ENCODE measurements around the gene ERGIC3. TPM values are rescaled to one million over a fixed set of nuclear protein-coding genes. Genes with fewer than 3 reads are reported as not detected.

The ERGIC3 gene
- polyA plus RNA-seq, 1 donor (not counting 4 experiments of a cell fraction or from before 2014, with no cell fraction given), result 201 TPM

- no peak for FAIRE-seq
- H3K9me3 ChIP-seq (ENCODE audit: control insufficient read depth, low read depth, low read length), result no peaks in the 10 kb centered on the region
- no peaks in the 10 kb centered on the region for H3K4me1 ChIP-seq (ENCODE audit: control insufficient read depth, extremely low read depth, insufficient read depth, low read length)
- no peak for DNase-seq (ENCODE audit: low read depth, low spot score)
- H3K4me3 ChIP-seq (ENCODE audit: control insufficient read depth in 2 of 3, extremely low read depth in 1 of 3, insufficient read depth in 2 of 3, low read depth in 1 of 3, low read length in 3 of 3), result no peak overlapping the region
- no peak overlapping the region for H3K4me2 ChIP-seq (ENCODE audit: control insufficient read depth, extremely low read depth, insufficient read depth, low read depth, low read length)
- H3K36me3 ChIP-seq (ENCODE audit: control insufficient read depth in 2 of 2, extremely low read depth in 1 of 2, insufficient read depth in 2 of 2, low read length in 2 of 2), result peaks cover 9 to 29% of the 10 kb centered on the region in 2 experiments
- dilution Hi-C loops (cut with MboI; ENCODE audit: extremely low pct_ligation_motif_present, low sequenced_read_pairs), result no loop called here
- no peaks in the 10 kb centered on the region for H3K9me1 ChIP-seq (ENCODE audit: control insufficient read depth, extremely low read depth, insufficient read depth, low read length)
- no peak for TF ChIP-seq EZH2 (IDR thresholded peaks at IDR 0.05; ENCODE audit: low read length)
- TF ChIP-seq, protein P1, sequence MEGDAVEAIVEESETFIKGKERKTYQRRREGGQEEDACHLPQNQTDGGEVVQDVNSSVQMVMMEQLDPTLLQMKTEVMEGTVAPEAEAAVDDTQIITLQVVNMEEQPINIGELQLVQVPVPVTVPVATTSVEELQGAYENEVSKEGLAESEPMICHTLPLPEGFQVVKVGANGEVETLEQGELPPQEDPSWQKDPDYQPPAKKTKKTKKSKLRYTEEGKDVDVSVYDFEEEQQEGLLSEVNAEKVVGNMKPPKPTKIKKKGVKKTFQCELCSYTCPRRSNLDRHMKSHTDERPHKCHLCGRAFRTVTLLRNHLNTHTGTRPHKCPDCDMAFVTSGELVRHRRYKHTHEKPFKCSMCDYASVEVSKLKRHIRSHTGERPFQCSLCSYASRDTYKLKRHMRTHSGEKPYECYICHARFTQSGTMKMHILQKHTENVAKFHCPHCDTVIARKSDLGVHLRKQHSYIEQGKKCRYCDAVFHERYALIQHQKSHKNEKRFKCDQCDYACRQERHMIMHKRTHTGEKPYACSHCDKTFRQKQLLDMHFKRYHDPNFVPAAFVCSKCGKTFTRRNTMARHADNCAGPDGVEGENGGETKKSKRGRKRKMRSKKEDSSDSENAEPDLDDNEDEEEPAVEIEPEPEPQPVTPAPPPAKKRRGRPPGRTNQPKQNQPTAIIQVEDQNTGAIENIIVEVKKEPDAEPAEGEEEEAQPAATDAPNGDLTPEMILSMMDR (optimal IDR thresholded peaks at IDR 0.05 in 1 of 3, IDR thresholded peaks at IDR 0.05 in 1 of 3, conservative IDR thresholded peaks at IDR 0.05 in 1 of 3; ENCODE audit: extremely low read depth in 1 of 3, insufficient read depth in 2 of 3, low read length in 3 of 3), result no peak
- H4K20me1 ChIP-seq (ENCODE audit: control insufficient read depth, extremely low read depth, insufficient read depth, low read length), result no peaks in the 10 kb centered on the region
- H3K27me3 ChIP-seq (ENCODE audit: control insufficient read depth, extremely low read depth, insufficient read depth, low read length), result no peaks in the 10 kb centered on the region
- no peak overlapping the region for H2AFZ ChIP-seq (ENCODE audit: control insufficient read depth, low read length)
- H3K9ac ChIP-seq (ENCODE audit: control insufficient read depth, extremely low read depth, insufficient read depth, low read length), result no peak overlapping the region
- no peaks in the 10 kb centered on the region for H3K79me2 ChIP-seq (ENCODE audit: control insufficient read depth, insufficient read depth, low read length)
- no peak overlapping the region for H3K27ac ChIP-seq (ENCODE audit: control insufficient read depth, insufficient read depth, low read length)
Observed at GRCh38 chr20:35502352-35502751, 39.5 kb upstream of the ERGIC3 start.

DNA sequence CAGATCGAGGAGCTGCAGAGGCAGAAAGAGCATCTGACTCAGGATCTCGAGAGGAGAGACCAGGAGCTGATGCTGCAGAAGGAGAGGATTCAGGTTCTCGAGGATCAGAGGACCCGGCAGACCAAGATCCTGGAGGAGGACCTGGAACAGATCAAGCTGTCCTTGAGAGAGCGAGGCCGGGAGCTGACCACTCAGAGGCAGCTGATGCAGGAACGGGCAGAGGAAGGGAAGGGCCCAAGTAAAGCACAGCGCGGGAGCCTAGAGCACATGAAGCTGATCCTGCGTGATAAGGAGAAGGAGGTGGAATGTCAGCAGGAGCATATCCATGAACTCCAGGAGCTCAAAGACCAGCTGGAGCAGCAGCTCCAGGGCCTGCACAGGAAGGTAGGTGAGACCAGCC lies 38.6 kb upstream of the ERGIC3 start:
- H3K4me3 ChIP-seq (ENCODE audit: control insufficient read depth in 2 of 3, extremely low read depth in 1 of 3, insufficient read depth in 2 of 3, low read depth in 1 of 3, low read length in 3 of 3), result no peak overlapping the region
- no peaks in the 10 kb centered on the region for H3K9me1 ChIP-seq (ENCODE audit: control insufficient read depth, extremely low read depth, insufficient read depth, low read length)
- H3K4me2 ChIP-seq (ENCODE audit: control insufficient read depth, extremely low read depth, insufficient read depth, low read depth, low read length), result no peak overlapping the region
- H3K9me3 ChIP-seq (ENCODE audit: control insufficient read depth, low read depth, low read length), result no peaks in the 10 kb centered on the region
- no peaks in the 10 kb centered on the region for H3K79me2 ChIP-seq (ENCODE audit: control insufficient read depth, insufficient read depth, low read length)
- no peak overlapping the region for H3K9ac ChIP-seq (ENCODE audit: control insufficient read depth, extremely low read depth, insufficient read depth, low read length)
- FAIRE-seq (no peak), DNase-seq (ENCODE audit: low read depth, low spot score) (no peak)
- no peak overlapping the region for H2AFZ ChIP-seq (ENCODE audit: control insufficient read depth, low read length)
- H3K27me3 ChIP-seq (ENCODE audit: control insufficient read depth, extremely low read depth, insufficient read depth, low read length), result no peaks in the 10 kb centered on the region
- H3K4me1 ChIP-seq (ENCODE audit: control insufficient read depth, extremely low read depth, insufficient read depth, low read length), result no peaks in the 10 kb centered on the region
- dilution Hi-C loops (cut with MboI; ENCODE audit: extremely low pct_ligation_motif_present, low sequenced_read_pairs), result no loop called here
- peaks cover 13 to 25% of the 10 kb centered on the region in 2 experiments for H3K36me3 ChIP-seq (ENCODE audit: control insufficient read depth in 2 of 2, extremely low read depth in 1 of 2, insufficient read depth in 2 of 2, low read length in 2 of 2)
- H4K20me1 ChIP-seq (ENCODE audit: control insufficient read depth, extremely low read depth, insufficient read depth, low read length), result no peaks in the 10 kb centered on the region
- no peak for TF ChIP-seq EZH2 (IDR thresholded peaks at IDR 0.05; ENCODE audit: low read length)
- TF ChIP-seq, protein P1 (optimal IDR thresholded peaks at IDR 0.05 in 1 of 3, IDR thresholded peaks at IDR 0.05 in 1 of 3, conservative IDR thresholded peaks at IDR 0.05 in 1 of 3; ENCODE audit: extremely low read depth in 1 of 3, insufficient read depth in 2 of 3, low read length in 3 of 3), result no peak
- H3K27ac ChIP-seq (ENCODE audit: control insufficient read depth, insufficient read depth, low read length), result no peak overlapping the region

Data from keratinocyte (primary cell).